T-helper 1 cell treated with Interleukin-12 subunit alpha and Interleukin-12 subunit beta and Interleukin-4 antibody, amounts not matched to agents 30 μg/mL and 1 μg/mL, for 36 hours (primary cell): ENCODE measurements around the gene WASHC2C.
"Not testable (repeated sequence)": the region's sequence is repeated elsewhere in the genome, so short reads cannot be mapped to it uniquely, and the experiment has no call there.

Experiments used
- H3K27ac Mint-ChIP-seq: one replicate; pipeline ENCODE4 v1.8.0; 2021; ENCODE audit warnings: mild to moderate bottlenecking, mixed read lengths
- H3K27me3 Mint-ChIP-seq: one replicate; pipeline ENCODE4 v1.8.0; 2021; ENCODE audit warnings: low read depth, mixed read lengths
- H3K36me3 Mint-ChIP-seq: one replicate; pipeline ENCODE4 v1.8.0; 2021; ENCODE audit warnings: low read depth, mixed read lengths
- H3K4me1 Mint-ChIP-seq: one replicate; pipeline ENCODE4 v1.8.0; 2021; ENCODE audit warnings: low read depth, mixed read lengths
- H3K4me3 Mint-ChIP-seq: one replicate; pipeline ENCODE4 v1.8.0; 2021; ENCODE audit warnings: mild to moderate bottlenecking, moderate library complexity, mixed read lengths
- H3K9me3 Mint-ChIP-seq: one replicate; pipeline ENCODE4 v1.8.0; 2021; ENCODE audit warnings: mixed read lengths

Gene WASHC2C

GRCh38 chr10:45753979-45754495 is 27.0 kb downstream of the WASHC2C start:
- not testable (repeated sequence) for H3K36me3 Mint-ChIP-seq, H3K27me3 Mint-ChIP-seq, H3K27ac Mint-ChIP-seq, H3K4me3 Mint-ChIP-seq, H3K9me3 Mint-ChIP-seq, H3K4me1 Mint-ChIP-seq

- H3K4me3 Mint-ChIP-seq = not testable (repeated sequence)
Measured at GRCh38 chr10:45755083-45755482, 28.0 kb downstream of the WASHC2C start.

GRCh38 chr10:45756065-45756464 is 29.0 kb downstream of the WASHC2C start:
- H3K36me3 Mint-ChIP-seq = not testable (repeated sequence)

More at GRCh38 chr10:45755083-45755482, 28.0 kb downstream of the WASHC2C start:
- H3K36me3 Mint-ChIP-seq, H3K4me1 Mint-ChIP-seq, H3K9me3 Mint-ChIP-seq, H3K27me3 Mint-ChIP-seq, H3K27ac Mint-ChIP-seq: not testable (repeated sequence)

GRCh38 chr10:45757661-45758396 is 30.8 kb downstream of the WASHC2C start:
- not testable (repeated sequence) for H3K27ac Mint-ChIP-seq, H3K4me1 Mint-ChIP-seq, H3K27me3 Mint-ChIP-seq, H3K36me3 Mint-ChIP-seq, H3K4me3 Mint-ChIP-seq, H3K9me3 Mint-ChIP-seq

More at GRCh38 chr10:45756065-45756464, 29.0 kb downstream of the WASHC2C start:
- H3K27me3 Mint-ChIP-seq, H3K9me3 Mint-ChIP-seq, H3K27ac Mint-ChIP-seq, H3K4me1 Mint-ChIP-seq, H3K4me3 Mint-ChIP-seq: not testable (repeated sequence)

GRCh38 chr10:45761622-45762021 is 34.6 kb downstream of the WASHC2C start:
- H3K36me3 Mint-ChIP-seq, H3K27me3 Mint-ChIP-seq, H3K4me1 Mint-ChIP-seq, H3K9me3 Mint-ChIP-seq, H3K4me3 Mint-ChIP-seq, H3K27ac Mint-ChIP-seq: not testable (repeated sequence)

GRCh38 chr10:45763037-45763436 is 36.0 kb downstream of the WASHC2C start:
- H3K27me3 Mint-ChIP-seq, H3K36me3 Mint-ChIP-seq, H3K9me3 Mint-ChIP-seq, H3K4me3 Mint-ChIP-seq, H3K4me1 Mint-ChIP-seq, H3K27ac Mint-ChIP-seq: not testable (repeated sequence)

GRCh38 chr10:45768334-45768733 is 41.3 kb downstream of the WASHC2C start:
- H3K27me3 Mint-ChIP-seq, H3K27ac Mint-ChIP-seq, H3K4me3 Mint-ChIP-seq, H3K36me3 Mint-ChIP-seq, H3K4me1 Mint-ChIP-seq, H3K9me3 Mint-ChIP-seq: not testable (repeated sequence)

GRCh38 chr10:45771757-45772461 is 44.8 kb downstream of the WASHC2C start:
- H3K9me3 Mint-ChIP-seq, H3K4me1 Mint-ChIP-seq, H3K36me3 Mint-ChIP-seq, H3K27me3 Mint-ChIP-seq, H3K4me3 Mint-ChIP-seq, H3K27ac Mint-ChIP-seq: not testable (repeated sequence)

- H3K4me3 Mint-ChIP-seq, H3K27me3 Mint-ChIP-seq, H3K9me3 Mint-ChIP-seq, H3K27ac Mint-ChIP-seq, H3K4me1 Mint-ChIP-seq: not testable (repeated sequence)
- peaks cover 12% of the 10 kb centered on the region for H3K36me3 Mint-ChIP-seq
Measured at GRCh38 chr10:45786217-45786616, 59.2 kb downstream of the WASHC2C start.

GRCh38 chr10:45787212-45787741 is 60.2 kb downstream of the WASHC2C start:
- H3K27me3 Mint-ChIP-seq, H3K9me3 Mint-ChIP-seq, H3K4me3 Mint-ChIP-seq, H3K4me1 Mint-ChIP-seq, H3K27ac Mint-ChIP-seq: not testable (repeated sequence)
- H3K36me3 Mint-ChIP-seq = peaks cover 14% of the 10 kb centered on the region

- H3K36me3 Mint-ChIP-seq = peaks cover 17% of the 10 kb centered on the region
- not testable (repeated sequence) for H3K27ac Mint-ChIP-seq, H3K27me3 Mint-ChIP-seq, H3K9me3 Mint-ChIP-seq, H3K4me1 Mint-ChIP-seq, H3K4me3 Mint-ChIP-seq
Measured at GRCh38 chr10:45789991-45790390, 62.9 kb downstream of the WASHC2C start.

GRCh38 chr10:45790694-45791426 is 63.8 kb downstream of the WASHC2C start:
- H3K27ac Mint-ChIP-seq, H3K27me3 Mint-ChIP-seq, H3K4me3 Mint-ChIP-seq, H3K4me1 Mint-ChIP-seq, H3K9me3 Mint-ChIP-seq: not testable (repeated sequence)
- H3K36me3 Mint-ChIP-seq = peaks cover 17% of the 10 kb centered on the region

GRCh38 chr10:45794761-45795160 is 67.7 kb downstream of the WASHC2C start:
- H3K4me3 Mint-ChIP-seq, H3K36me3 Mint-ChIP-seq, H3K4me1 Mint-ChIP-seq, H3K27ac Mint-ChIP-seq, H3K9me3 Mint-ChIP-seq, H3K27me3 Mint-ChIP-seq: not testable (repeated sequence)

- not testable (repeated sequence) for H3K27ac Mint-ChIP-seq, H3K4me1 Mint-ChIP-seq, H3K27me3 Mint-ChIP-seq, H3K36me3 Mint-ChIP-seq, H3K9me3 Mint-ChIP-seq, H3K4me3 Mint-ChIP-seq
Measured at GRCh38 chr10:45803060-45804010, 76.3 kb downstream of the WASHC2C start.
